Activated CD8-positive, alpha-beta memory T cell treated with anti-CD3 and anti-CD28 coated beads for 48 hours (primary cell): ENCODE measurements around the gene METTL24.

ENCODE experiments used
- DNase-seq, 3 experiments: peaks; one replicate each; pipeline ENCODE4 v3.0.0-alpha.2; 2020; ENCODE audit warnings: low read depth in 2 of 3, low spot score in 2 of 3

METTL24 gene, protein sequence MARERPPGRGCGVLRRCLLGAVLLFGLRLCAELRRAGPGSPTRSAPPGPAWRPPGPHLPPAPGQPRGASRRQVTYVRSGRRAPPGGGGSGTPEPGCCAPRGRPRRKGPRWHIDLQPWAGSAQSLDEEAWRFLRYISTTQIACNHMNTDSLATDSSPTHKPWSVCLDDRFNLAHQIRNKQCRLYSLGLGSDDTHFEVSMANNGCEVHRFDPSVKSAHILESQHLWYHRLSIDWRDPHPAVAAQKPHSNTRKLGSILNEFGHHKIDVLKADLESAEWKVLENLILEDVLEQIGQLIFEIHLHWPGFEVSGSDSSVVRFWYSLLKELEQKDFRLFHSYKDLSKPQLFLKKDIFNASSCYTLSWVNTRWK

DNA sequence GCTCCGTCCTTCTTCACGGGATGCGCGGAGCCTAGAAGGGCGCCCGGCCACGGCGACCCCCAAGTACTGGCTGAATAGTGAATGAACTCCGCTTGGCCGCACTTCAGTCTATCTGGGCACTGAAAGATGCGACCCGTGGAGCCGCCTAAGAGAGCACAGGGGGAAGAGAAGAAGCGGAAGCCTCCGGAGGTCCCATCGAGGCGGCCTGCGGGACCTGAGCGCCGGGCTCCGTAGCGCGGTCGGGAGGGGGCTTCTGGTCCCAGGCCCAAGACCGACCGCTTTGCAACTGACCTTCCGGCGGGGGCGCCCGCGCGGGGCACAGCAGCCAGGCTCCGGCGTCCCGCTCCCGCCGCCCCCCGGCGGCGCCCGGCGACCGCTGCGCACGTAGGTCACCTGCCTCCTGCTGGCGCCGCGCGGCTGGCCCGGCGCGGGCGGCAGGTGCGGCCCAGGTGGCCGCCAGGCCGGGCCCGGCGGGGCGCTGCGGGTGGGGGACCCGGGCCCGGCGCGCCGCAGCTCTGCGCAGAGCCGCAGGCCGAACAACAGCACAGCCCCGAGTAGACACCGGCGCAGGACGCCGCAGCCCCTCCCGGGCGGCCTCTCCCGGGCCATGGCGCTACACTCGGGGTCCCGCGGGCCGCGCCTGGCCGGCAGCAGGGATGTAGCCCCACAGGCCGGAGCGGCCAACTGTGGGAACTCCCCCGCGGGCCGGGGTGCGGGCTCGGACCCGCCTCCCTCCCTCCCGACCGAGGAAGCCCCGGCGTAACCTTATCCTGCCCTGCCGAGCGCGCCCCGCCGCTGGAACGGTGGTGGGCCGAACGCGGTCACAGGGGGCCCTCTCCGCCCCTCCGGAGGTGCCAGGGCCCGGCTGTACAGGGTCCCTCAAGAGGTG is at the start of gene METTL24:
Gene METTL24, minus strand, starts transcription at position 686 of the 889 bp plus-strand sequence. Its CDS starts 77 bp downstream, at position 609.
- DNase-seq: no peak

DNA sequence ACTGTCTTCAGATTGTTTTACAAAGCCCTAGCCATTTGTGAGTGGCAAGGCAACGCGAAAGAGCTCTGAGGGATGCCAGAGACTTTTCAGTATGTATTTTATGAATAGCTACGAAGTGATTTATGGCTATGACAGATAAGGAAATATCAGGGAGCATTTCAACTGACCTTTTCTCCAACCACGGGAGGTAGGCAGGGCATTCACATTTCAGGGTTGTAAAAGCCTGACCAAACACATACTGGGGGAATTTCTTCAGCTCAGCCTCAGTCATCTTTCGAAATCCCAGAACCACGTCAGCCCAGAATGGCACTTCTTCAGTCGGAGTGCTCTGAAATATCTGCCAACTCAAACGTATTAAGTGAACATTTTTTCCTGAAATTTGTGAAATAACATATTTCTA is 46.5 kb upstream of the METTL24 start:
- no peak for DNase-seq

- no peak for DNase-seq
Measured at GRCh38 chr6:110401585-110402176, 43.5 kb upstream of the METTL24 start.

GRCh38 chr6:110400208-110400607 is 42.1 kb upstream of the METTL24 start:
- no peak for DNase-seq

DNA sequence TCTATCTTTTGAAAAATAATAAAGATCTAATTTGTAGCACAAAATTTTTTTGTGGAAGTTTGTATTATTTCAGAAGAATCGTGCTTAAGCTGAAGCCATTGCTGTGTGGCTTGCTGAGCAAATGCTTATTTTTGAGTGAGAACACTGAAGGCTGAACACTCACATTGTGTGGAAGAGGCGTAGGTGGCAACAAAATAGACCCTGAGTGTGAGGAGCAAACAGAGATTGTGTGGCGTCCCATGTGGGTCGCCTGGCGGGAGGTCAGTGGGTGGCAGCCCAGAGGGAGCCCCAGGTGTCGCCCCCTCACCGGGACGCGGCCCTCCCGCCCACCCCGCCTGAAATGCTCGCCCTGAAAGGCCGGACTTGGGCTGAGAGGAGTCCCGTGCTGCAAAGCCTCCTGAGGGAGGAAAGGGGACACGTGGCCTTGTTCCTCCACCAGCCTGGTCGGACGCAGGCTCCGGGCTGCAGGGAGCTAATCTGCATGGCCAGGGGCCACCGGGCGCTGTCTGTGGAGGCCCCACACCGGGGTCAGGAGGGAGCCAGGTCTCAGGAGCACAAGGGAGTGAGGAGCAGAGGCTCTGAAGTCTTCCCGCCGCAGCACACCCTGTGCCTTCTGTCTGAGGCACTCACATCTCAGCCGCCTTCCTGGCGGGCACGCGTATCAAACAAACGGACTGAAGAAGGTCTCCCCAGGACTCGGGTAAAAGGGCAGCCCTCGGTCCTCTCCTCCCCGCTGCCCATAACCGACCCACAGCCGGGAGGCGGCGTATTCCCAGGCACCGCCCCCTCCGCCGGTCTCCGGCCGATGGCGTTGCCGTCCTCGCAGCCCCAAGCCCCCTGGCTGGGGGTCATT is 41.3 kb upstream of the METTL24 start:
- DNase-seq: no peak

DNA sequence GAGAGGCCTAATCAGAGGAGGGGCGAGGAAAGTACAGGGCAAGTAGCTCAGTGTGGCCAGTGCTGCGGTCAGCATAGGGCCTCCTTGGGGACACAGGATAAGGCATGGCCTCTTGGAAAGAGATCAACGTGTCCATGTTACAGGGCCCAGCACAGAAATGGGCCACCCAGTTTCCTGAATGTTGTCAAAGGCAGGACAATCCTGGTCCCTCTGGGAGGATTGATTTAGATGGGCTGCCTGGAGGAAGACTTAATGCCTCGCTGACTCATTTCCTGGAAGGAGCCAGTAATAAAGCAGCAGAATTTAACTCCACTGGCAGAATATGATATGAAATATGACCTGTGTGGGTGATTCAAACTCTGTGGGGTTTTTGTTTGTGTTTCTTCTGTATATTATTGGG is 40.6 kb upstream of the METTL24 start:
- DNase-seq: no peak

DNA sequence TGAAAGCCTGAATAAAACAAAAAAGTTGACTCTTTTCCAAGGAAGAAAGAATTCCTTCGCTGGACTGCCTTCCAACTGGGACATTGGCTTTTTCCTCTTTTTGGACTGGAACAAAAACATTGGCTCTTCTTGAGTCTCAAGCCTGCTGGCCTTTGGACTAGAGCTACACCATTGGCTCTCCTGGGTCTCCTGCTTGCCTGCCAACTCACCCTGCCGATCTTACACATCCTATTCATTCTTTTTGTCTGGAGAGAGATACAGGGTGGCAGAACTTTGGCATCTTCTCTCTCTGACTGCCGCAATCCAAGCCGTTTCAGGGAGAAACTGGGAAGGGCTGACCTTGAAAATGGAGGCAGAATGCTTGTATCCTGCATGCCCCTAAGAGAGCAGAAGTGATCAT is 37.1 kb upstream of the METTL24 start:
- DNase-seq: no peak

- no peak for DNase-seq
Measured at GRCh38 chr6:110394409-110394808, 36.3 kb upstream of the METTL24 start.

DNA sequence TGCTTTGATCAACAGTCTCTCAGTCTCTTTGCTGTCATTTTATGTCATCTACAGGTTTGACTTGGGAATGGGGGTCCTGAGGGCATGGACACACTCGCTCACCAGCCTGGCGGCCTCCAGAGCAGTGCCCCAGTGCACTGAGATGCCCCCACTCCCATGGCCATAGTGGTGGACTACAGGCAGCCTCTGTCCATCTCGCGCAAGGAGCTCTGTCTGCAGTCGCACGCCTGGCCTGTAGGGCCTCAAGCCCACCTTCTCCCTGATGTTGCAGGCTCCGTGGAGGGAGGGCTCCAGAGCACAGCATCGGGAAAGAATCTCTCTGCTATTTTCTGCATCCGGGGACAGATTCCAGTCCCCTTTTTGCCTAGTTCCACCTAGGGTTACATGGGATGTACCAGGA is 34.6 kb upstream of the METTL24 start:
- no peak for DNase-seq

GRCh38 chr6:110390404-110390803 is 32.3 kb upstream of the METTL24 start:
- DNase-seq: no peak

GRCh38 chr6:110389689-110390382 is 31.7 kb upstream of the METTL24 start:
- no peak for DNase-seq

- no peak for DNase-seq
Measured at GRCh38 chr6:110387986-110388385, 29.8 kb upstream of the METTL24 start.

DNA sequence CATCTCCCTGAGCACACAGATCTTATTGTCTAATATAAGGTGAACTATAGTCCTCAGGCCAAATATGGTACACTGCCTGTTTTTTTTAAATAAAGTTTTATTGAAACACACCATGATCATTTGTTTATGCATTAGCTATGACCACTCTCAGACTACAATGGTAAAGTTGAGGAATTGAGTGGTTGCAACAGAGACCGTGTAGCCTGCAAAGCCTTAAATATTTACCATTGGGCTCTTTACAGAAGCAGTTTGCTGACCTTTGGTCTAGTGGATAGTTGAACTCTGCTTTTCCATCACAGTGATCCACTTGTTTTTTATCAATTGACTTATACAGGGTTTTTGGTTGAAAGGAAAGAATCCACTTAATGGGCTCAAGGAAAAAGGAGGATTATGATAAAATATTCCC is 27.3 kb upstream of the METTL24 start:
- DNase-seq: no peak

DNA sequence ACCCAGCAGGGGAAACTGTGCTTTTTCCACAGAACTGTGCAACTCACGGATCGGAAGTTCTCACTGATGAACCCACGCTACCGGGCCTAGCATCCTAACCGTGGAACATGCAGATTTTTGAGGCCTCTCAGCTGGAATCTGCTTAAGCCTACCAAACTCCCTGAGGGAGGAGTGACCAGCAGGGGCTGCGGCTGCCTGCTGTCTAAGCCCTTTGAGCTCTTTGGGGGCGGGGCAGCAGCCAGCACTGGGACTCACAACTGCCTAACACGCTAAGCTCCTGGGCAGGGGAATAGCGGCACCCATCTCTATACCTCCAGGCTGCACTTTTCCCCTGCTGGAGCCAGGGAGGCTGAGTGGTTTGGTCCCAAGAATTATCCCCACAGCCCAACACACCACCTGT is 20.4 kb upstream of the METTL24 start:
- no peak for DNase-seq

GRCh38 chr6:110369066-110369465 is 10.9 kb upstream of the METTL24 start:
- no peak for DNase-seq

DNA sequence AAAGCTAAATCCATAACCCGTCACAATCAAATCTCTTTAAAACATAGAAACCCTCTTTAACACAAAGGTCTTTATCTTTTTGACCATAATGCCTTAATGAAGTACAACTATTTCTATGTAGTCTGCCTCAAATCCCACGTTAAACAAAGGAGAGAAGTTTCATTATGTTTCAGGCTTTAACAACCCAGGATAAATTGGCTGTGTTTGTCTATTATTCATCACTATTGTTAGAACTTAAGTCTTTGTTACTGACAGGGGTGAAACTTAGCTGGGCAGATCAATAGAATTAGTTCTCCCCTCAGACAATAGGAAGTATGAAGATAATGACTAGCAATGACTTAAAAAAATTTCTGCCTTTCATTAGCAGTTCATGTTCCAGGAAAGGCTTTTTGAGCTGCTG is 10.1 kb upstream of the METTL24 start:
- DNase-seq: no peak

DNA sequence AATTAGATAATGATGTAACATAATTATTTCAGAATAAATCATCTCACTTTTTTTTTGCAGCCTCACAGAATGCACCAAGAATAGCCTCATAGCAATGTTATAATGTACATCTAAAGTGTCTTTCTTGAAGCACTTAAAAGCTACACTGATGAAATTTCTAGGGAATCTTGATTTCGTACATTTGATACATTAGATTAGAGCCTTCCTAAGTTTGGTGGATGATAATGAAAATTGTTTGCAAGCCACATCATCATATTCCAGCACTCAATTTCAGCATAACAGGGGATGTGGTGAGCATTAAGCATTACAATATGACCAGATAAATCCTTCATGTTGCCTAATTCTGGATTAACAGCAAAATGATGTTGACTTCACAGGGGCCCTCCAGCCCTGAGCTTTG is 9.7 kb upstream of the METTL24 start:
- DNase-seq: no peak

DNA sequence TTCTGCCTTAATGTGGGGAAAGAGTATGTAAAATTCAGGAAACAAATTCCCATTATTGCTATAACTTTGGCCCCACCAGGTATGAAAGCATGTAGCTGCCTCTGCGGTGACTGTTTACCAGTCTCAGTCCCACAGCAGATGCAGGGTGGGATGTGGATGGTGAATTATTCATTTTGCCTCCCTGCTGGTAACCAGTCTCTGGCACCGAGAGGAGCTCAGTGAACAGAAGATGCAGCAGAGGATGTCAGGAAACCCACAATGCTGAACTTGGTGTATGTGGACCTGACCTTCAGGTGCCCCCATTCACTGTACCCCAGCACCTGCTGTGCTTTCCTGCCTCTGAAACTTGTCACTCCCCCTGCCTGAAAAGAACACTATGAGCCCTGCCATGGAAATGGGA is 8.8 kb upstream of the METTL24 start:
- DNase-seq: no peak

DNA sequence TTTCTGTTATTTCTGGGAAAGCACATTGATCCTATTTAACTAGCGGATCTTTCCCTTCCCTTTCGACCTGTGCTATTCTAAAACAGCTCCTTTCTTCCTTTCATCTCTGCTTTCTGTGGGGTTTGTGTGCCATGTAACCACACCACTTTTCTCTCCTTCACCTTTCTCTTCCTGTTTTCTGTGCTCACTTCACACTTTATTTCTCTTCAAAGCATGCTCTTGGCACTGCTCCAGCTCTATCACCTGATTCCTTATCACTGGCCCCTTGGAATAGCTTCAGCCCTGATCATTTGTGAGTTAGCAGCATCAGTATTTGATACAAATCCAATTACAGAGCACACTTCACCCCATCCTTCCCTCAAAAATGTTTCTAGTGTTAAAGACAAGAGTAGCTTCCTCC is 8.1 kb upstream of the METTL24 start:
- DNase-seq: no peak

DNA sequence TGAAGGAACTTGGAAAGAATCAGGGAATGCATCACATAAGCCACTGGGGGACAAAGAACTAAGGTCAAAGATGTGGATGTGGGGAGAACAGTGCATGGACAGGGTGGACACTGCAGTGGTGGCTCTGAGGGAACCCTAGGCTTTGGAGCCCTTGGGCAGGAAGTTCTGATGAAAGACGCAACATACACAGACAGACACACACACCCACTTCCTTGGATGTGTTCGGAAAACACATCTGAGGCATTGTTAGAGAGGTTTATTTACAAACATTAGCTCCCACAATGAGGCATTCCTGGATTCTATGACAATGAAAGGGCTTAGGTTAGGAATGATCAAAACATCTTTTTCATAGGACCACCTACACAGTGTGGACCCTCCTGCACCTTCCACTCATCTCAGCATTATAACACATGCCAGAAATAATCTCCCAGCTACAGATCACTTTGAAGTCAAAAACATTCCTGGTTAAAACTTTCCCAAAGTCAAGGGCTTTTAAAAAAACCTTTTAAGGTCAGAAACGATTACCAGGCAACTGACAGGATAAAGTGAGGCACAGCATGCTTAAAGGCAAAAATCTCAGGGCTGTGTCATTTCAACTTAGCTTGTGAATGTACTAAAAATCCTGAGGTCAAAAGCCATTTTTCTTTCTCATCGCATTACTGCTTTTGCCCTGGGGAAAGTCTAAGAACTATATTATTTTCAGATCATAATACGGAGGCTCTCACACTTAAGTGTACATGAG is 6.4 kb upstream of the METTL24 start:
- no peak for DNase-seq
